DMS153 treated with DMSO at 0.1 percent for 48 hours (cell line): ENCODE data around the gene OCRL.

Experiments used
- DNase-seq: peaks from one replicate; lab custom pipeline; 2025; ENCODE audit not compliant: unreplicated experiment; lab: John Stamatoyannopoulos, UW

Gene OCRL

DNA sequence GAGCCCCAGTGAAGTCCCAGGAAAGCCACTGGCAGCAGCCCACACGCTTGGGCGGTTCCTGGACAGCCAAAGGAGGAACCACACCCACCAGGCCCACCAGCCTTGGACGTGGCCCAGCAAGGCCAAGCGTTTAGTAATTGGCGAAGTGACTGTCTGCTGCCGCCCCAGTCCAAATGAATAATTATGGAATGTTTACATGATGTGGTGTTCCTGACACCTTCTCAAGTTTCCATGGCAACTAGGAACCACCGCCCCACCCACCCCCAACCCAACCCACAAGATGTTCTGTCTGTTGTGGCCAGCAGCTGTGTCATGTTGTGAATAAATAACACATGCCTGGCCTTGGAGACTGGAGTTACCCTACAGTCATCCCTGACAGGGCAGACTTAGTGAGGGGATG, 92.4 kb downstream of the OCRL start:
- no peak for DNase-seq

DNA sequence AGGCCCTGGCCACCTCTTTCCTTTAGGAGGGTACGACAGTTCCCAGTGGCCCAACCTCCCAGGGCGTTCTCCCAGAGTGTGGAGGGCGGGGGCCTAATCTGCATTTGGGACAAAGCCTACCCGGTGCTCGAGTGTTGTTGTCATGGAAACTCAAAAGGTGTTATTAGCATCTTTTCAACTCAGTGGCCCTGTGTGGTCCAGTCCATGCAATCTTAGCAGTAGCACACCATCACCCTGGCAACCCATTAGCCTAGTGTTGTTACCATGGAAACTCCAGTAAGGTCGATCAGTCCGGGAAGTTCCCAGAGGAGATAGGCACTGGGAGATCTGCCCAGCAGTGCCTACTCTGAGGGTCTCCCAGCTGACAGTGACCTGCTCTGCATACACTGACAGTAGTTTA, 94.5 kb downstream of the OCRL start:
- no peak for DNase-seq

GRCh38 chrX:129636175-129636681, 96.2 kb downstream of the OCRL start:
- no peak for DNase-seq

DNA sequence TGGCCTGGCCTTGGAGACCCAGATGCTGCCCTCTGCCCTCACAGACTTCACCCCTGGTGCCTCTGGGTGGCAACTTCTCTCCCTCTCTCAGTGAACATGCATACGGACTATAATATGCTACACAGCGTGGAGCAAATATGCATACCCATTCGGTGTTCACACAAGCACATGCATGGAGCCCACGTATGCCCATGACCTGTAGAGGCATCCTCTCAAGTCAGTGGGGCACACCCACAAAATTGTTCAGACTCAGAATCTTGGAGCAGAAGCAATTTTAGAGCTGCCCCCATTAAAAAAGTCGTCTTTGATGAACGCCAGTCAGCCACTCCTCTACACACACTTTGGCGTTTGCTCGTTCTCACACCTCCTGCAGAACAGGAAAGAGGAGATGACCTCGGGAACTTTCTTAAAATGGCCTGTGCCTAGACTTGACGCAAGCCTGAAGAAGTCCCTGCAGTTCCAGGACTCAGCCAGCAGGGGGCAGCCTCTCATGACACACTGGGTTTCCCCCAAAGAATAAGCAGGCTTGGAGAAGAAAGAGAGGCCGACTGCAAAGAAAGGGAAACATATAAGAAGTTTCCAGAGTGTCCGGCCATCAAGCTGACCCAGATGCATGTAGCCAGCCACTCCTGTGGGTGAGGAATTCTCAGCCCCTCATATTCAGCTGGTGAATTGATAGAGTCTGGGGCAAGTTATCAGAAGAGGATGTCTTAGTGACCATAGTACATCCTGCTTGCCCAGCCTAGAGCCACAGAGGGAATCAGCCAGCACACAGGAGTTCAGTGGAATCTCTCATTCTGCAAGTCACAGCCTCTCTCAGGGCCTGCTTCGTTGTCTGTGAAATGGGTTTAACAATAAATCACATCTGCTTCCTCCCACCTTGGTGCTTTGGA, 97.4 kb downstream of the OCRL start:
- DNase-seq, result peak; percentile 44

DNA sequence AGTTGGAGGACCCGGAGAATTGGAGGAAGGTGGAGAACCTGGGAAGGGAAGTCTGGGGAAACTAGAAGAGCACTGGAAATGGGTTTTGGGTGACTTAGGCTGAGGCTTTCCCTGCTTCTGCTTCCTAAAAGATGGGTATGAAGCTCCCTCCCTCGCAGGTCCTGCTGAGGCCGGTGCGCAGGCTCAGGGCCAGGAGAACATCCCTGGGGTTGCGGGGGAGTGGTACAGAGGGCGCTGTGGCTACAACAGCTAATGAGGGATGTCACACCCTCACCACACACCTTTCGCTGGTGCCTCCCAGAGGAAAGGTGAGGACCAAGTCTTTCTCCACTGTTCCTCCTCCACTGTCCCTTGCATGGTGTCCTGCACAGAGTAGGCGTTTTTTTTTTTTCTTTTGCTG, 98.9 kb downstream of the OCRL start:
- DNase-seq, result no peak

- DNase-seq, result no peak
Observed at GRCh38 chrX:129640737-129641136, 100.7 kb downstream of the OCRL start.

GRCh38 chrX:129641469-129641868, 101.4 kb downstream of the OCRL start:
- no peak for DNase-seq

GRCh38 chrX:129641941-129642340, 101.9 kb downstream of the OCRL start:
- DNase-seq, result no peak
